Stimulated activated CD8-positive, alpha-beta memory T cell treated with anti-CD3 and anti-CD28 coated beads, Interleukin-4, amount 100 ng/mL, for 4 hours (primary cell): ENCODE results near the gene RGS7.
"Not testable (repeated sequence)": the region's sequence is repeated elsewhere in the genome, so short reads cannot be mapped to it uniquely, and the experiment has no call there.

ENCODE experiments used
- DNase-seq, 2 donors: peaks; one replicate each; pipeline ENCODE4 v3.0.0-alpha.2; 2020; ENCODE audit warnings: low read depth in 2 of 2, low spot score in 1 of 2

Gene RGS7

GRCh38 chr1:240797050-240797449 lies 560.0 kb downstream of the RGS7 start:
- DNase-seq, result no peak

DNA sequence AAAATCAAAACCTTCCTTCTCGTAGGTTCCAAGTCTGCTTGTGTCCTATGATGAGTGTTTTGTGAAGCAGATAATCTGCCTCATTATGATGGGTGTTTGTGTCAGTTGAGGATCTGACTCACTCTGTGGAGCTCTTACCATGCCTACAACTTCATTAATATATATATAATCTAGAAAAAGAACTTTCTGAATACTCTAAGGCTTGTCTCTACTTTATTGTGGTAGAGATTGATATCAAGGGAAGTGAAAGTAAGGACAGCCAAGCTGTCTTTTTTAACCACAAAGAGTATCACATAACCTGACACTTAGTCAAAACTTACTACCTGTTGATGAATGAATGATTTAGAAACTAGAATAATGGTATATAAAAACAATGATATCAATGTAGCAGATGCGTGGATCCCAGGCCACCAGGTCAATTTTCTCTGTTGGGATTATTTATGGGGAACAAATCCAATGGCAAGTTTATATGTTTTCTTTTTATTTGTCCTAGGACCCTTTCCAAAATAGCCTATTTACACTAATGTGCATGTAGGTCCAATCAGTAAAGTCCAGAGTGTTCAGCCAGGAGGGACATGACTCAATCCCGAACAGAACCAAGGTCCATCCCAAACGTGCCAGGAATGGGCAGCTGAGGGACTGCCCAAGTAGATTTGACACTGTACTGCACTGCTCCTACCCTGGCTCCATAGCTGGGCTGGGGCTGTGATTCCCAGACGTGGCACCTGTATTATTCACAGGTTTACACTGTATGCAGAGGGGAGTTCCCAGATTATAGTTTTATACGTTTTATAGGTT lies 562.8 kb downstream of the RGS7 start:
- no peak for DNase-seq

DNA sequence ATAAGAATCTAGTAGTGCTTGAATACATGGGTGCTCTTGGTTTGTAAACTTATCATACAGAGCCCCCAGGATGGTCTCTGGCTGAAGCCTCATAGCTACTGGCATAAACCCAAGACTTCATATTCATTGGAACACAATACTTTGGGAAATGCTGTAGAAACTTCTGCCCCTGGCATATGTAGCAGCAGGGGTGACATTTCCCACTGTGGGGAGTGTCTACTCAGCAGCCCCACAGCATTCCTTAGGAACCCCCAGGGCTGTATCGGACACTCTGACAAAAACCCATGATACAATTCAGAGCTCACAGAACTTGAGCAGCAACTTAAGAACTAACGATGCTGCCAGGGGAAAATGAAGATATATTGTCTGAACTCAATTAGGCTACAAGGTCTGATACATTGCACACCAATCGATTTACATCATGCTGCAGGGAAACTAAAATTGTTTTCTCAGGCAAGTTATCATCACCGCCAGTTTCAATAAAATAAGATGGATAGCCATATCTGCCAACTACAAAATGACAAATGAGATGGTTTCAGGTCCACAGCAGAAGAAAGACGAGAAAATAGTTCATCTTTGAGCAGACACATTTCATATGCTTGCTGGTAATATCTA lies 564.0 kb downstream of the RGS7 start:
- DNase-seq, result no peak

DNA sequence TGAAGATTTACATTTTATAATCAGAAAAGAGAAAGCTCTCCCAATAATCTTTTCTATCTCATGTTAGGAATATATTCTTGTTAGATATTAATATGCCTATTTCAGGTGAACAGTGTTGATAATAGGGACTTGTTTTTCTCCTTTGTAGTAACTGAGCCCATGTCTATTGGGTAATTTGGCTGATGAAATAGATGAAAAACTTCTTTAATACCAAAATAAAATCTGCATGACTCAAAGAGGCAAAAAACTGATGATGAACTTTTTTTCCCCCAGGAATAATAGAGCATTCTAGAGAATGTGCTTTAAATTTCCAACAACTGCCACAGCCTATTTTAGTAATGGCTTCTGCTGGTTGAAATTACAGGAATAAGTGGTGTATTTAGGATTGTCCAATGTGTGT lies 566.1 kb downstream of the RGS7 start:
- DNase-seq, result no peak

DNA sequence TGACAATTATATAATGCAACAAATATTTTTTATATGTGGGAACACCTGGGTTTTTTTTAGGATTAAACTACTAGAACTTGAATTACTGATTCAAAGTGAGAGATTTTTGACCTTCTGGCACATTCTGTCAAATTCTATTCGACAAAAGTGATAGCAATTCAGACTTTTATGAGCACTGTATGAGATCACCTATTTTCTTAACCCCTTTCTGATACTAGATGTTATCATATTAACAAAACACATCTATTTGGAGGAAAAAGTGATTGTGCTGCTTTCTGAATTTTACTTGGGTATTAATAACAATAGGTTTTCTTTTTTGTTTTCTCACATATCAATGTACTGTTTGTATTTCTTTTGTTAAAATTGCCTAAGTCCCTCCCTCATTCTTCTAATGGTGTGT lies 570.1 kb downstream of the RGS7 start:
- DNase-seq, result no peak

- DNase-seq, result no peak
Measured at GRCh38 chr1:240784776-240785175, 572.2 kb downstream of the RGS7 start.

GRCh38 chr1:240783728-240784137 lies 573.3 kb downstream of the RGS7 start:
- not testable (repeated sequence) for DNase-seq

DNA sequence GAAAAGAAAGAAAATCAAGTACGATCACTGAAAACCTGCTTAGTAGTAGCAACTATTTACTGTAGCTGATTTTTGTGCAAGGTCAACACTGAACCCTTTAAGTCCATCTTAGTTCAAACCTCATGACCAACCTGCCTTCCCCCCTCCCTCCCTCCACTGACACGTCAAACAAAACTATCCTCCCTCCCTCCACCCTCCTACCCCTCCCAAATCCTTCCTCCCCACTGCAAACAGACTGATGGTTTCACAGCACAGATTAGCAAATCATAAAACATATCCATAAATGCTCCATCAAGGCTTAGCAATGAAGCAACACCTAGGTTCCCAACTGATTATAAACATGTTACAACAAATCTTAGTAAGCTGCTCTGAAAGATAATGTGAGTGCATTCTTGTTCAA lies 580.8 kb downstream of the RGS7 start:
- DNase-seq, result no peak

- no peak for DNase-seq
Measured at GRCh38 chr1:240772131-240772530, 584.9 kb downstream of the RGS7 start.

DNA sequence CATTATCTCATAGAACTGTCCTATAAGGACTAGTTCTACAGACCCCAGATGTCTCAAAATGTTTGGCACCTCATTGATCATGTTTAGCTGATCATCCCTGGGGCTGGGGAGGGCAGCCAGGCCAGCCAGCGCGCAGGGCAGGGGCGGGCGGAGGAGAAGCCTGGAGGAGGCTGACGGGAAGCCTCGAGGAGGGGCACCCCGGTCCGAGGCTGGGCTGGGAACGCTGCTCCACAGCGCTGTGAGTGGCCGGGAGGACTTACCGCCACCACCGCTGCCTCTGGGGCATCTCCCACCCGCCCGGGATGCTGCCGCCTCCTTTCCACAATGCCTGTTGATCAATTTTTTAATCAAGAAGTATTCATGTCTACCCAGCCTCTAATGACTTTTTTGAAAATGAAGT lies 585.6 kb downstream of the RGS7 start:
- DNase-seq, result no peak

DNA sequence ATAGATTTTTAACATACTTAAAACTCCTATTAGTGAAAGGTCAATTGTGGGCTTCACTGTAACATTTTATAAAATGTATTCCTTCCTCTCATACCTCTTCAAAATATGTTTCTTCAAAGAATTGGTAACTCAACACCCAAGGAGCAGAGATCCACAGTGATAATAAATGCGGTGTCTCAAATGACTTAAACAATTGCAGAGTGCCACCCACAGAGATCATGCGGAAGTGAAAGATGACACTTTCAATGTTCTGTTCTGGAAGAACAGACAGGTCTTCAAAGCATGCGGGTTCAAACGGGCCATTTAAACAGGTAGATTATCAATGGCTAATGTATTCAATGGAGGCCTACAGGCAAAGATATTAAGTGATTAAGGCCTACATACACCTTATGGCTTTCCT lies 588.0 kb downstream of the RGS7 start:
- DNase-seq, result no peak

DNA sequence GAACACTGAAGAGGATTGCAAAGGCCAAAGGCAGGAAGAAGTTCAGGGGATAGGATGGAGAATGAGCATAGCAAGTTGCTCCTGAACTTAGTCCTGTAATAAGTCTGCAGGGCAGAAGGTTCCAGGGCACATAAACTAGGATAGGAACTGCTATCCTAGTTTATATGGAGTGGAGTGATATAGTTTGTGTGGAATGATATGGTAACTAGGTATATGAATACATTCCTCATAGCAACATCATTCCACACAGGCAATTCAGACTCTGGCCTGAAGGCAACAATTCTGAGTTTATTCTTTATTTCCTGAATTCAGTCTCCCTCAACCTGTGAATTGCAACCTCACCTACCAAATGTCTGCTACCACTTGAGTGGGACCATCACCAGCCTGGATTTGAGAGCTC lies 590.2 kb downstream of the RGS7 start:
- DNase-seq, result no peak

DNA sequence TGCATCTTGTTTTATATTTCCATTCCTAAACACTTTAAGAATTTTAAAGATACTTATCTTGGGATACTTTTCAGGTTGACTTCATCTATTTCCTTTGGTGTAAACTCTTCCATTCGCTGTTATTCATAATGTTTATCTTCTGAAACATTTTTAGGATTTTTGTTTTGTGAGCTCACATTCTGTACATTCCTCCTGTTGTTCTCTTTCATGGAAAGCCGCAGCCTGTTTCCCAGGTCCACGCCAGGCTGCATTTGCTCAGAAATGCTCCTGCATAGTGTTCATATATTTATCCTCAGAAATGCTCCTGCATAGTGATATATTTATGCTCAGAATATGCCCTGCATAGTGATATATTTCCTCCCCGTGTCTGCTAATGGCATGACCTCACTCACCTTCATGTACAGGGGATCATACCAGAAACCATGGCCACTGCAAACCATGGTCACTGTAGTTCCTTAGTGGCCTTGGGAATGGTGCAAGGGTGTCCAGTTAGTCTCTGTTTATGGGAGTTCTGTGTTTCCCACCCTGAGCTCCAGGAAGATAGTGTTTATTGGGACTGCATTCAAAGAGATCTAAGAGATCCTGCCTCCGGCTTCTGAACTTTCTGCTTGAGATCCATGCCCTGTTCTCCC lies 591.2 kb downstream of the RGS7 start:
- no peak for DNase-seq

DNA sequence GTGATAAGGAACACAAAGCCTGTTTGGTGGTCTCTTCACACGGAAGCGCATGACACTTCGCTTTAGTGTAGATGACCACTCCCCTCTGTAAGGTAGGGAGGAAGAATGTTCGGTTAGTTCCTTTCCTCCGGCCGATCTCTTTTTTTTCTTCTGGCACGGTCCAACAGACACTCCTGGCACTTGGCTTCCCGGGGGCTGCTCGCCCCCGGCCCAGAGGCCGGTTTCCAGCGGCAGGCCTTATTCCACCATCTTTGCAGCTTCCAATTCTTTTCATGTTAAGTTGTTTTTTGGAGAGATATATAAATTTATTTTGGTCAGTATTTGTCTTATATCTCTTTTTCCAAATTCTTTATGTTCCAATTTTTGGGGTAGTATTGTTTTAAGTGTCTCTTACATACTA lies 593.2 kb downstream of the RGS7 start:
- DNase-seq, result no peak

- not testable (repeated sequence) for DNase-seq
Measured at GRCh38 chr1:240763095-240763494, 593.9 kb downstream of the RGS7 start.

GRCh38 chr1:240762471-240762987 lies 594.5 kb downstream of the RGS7 start:
- not testable (repeated sequence) for DNase-seq

DNA sequence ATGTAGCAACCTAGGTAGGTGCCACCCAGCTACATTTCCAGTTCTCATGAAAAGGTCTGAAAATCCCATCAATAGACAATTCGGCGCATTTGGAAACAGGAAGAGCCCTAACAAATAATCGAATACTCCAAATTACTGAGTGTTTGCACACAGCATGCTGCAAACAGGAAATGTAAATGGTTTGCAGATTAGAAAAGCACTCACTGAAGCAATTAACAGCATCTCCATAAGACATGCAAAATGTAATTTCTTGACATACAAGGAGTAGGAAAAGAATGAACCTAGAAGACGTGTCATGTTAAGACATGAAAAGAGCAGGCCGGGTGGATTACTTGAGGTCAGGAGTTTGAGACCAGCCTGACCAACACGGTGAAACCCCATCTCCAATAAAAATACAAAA lies 598.2 kb downstream of the RGS7 start:
- DNase-seq, result not testable (repeated sequence)

GRCh38 chr1:240758296-240758695 lies 598.7 kb downstream of the RGS7 start:
- no peak for DNase-seq

DNA sequence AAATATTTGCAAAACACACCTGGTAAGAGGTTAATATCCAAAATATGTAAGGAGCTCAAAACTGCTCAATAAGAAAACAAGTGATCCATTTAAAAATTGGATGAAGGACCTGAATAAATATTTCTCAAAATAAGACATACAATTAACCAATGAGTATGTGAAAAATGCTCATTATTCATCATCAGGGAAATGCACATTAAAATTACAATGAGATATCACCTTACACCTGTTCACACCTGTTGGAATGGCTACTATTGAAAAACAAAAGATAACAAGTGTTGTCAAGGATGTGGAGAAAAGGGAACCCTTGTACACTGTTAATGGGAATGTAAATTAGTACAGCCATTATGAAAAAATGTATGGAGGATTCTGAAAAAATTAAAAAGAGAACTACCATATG lies 609.1 kb downstream of the RGS7 start:
- DNase-seq, result no peak

DNA sequence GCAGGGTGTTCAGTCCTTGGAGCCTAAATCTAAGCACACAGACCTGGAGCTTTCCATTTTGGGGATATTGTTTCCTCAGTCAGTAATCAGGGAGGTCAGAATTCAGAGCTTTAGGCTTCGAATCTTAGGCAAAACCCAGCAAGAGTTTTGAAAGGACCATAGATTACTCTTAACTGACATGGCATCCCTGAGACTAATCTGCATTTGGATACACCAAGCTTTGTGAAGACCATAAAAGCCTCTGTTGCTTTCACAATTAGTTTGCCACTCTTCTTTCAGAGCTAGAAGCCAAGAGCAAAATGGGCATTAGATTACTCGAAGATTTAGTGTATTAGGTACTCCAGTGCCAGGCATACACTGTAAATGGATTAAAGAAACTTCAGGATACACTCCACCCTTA lies 613.3 kb downstream of the RGS7 start:
- no peak for DNase-seq

GRCh38 chr1:240739754-240740153 lies 617.3 kb downstream of the RGS7 start:
- DNase-seq, result no peak

DNA sequence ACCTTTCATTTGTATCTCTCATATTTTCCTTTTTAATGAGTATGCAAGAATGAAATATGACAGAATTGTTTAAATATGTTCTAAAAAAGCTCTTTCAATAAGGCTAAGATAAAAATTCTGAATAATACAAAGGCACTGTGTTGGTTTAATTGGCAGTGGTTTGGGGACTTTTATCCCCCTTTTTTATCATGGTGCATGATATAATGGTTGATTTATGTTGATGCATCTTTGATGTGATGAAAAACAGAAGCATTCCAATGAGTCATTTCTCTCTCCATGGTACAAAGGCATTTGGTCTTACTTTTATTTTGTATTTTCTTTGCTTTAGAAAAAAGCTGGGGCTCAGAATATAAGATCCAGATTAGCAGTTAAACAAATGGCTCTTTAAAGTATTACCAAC lies 617.9 kb downstream of the RGS7 start:
- no peak for DNase-seq
